Left forelimb (tissue), 1 donor: Measurements from ENCODE around the gene PREX1.

Experiments
- DNase-seq: peaks from one replicate; pipeline ENCODE4 v3.0.0-alpha.2; 2018; ENCODE audit warnings: low spot score

Gene PREX1

DNA sequence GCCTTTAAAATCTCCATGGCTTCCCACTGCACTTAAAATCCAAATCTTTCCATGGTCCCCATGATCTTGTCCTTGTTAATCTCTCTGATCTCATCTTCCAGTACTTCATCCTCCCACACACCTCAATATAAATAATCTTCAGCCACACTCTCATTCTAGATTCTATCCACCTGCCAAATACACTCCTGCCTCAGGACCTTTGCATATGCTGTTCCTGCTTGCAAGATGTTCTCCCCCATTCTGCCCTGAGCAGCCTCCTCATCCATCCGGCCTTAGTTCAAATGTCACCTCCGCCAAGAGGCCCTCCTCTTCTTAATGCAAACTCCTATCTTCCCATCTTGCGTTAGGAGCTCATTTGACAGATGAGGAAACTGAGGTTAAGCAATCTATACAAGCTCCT is 77.4 kb downstream of the PREX1 start:
- DNase-seq, result no peak

DNA sequence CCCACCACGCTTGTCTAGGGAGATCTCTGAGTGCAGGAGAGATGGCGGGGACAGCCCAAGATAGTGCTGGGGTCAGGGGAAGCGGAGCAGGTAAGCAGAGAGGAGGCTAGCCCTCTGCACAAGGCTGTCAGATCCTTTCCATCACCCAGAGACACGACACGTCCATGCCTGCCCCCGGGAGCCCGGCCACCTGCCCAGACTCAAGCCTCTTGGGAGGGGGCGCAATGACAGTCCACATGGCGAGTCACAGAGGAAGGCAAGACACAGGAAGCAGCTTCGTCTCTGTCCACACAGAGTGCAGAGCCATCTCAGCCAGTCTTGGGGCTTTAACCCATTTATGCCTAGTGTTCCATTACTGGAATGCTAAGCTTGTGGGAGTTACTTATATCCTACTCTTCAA is 78.4 kb downstream of the PREX1 start:
- no peak for DNase-seq

DNA sequence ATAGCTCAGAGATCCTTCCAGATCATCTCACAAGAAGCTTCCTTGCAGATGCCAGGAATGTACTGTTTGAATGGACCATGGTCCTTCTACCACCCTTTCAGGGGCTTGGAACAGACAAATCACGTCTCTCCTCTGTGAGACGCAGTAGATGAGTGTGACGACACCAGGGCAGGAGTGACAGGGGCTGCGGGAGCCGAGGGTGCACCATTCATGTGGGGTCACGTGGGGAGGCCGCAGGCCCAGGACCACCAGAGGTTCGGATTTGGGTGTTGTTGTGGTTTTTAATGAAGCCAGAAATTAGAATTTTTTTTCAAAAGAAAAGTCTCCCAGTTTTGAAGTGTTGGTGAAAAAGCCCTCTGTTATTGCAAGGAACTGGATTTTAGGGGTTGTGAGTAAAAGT is 79.2 kb downstream of the PREX1 start:
- no peak for DNase-seq

DNA sequence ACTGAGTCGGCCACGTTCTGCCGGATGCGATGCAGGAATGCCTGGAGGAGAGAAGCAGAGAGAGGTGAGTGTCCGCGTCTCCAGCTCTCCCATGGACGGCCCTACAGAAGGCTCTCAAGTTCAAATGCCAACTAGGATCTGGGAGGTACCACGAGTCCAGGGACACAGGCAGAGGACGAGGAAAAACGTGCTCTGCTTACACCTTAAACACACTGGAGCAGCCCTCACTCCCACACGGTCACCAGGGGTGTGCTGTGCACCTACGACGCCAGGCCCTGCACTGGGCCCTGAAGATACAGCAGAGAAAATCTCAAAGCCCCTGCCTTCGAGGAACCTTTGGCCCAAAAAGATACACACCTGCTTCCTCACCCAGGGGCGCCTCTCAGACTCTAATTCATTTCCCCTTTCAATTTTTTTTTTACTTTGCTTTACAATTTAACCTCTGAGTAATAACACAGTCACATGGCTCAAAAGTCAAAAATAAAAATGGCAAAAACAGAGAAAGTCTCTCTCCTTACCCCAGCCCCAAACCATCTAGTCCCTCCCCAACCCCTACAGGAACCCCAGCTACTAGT is 79.9 kb downstream of the PREX1 start:
- no peak for DNase-seq

DNA sequence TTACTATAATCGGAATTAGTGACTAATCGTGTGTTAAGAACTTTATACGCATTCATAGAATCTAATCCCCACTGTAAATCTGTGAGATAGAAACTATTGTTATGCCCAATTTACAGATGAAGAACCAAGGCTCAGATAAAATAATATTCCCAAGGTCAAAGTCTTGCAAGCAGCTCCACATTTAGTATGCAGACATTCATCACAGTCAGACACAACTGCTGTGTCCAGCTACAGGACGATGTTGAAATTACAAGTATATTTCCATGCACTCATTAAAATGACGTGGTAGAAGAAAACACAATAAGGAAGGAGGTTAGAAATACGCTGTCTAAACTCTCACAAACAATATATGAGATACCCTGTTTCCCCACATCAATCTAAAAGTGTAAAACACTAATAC is 82.5 kb downstream of the PREX1 start:
- no peak for DNase-seq

DNA sequence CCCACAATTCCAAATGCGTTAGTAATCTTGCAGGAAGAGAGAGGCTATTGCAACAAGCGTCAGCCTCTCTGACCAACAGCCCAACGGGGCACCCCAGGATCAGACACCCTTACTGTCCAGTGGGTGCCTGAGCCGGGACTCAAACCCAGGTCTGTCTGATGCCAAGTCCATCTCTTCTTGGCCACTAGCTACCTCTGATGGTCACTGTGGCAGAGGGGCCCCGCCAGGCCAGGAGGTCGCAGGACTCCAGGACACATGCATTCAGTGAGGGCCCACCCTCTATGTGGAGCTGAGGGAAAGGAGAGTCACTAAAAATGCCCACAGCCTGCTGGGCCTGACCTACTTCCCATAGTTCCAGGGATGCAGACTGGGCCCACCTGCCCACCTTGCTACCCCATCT is 83.3 kb downstream of the PREX1 start:
- DNase-seq, result no peak

DNA sequence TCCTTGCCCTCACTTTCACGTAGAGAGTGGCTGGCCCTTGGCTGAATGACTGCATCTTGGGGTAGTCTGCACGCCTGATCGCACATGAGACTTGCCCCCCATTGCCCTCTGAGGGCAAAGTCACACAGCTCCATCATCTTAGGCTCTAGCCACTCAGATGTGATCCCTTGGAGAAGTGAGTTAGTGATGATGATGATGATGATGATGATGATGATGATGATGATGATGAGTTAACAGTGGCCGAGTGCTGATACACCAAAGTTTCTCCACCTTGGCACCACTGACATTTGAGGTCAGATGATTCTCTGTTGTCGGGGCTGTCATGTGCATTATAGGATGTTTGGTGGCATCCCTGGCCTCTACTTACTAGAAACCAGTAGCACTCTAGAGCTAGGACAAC is 84.0 kb downstream of the PREX1 start:
- DNase-seq, result no peak

DNA sequence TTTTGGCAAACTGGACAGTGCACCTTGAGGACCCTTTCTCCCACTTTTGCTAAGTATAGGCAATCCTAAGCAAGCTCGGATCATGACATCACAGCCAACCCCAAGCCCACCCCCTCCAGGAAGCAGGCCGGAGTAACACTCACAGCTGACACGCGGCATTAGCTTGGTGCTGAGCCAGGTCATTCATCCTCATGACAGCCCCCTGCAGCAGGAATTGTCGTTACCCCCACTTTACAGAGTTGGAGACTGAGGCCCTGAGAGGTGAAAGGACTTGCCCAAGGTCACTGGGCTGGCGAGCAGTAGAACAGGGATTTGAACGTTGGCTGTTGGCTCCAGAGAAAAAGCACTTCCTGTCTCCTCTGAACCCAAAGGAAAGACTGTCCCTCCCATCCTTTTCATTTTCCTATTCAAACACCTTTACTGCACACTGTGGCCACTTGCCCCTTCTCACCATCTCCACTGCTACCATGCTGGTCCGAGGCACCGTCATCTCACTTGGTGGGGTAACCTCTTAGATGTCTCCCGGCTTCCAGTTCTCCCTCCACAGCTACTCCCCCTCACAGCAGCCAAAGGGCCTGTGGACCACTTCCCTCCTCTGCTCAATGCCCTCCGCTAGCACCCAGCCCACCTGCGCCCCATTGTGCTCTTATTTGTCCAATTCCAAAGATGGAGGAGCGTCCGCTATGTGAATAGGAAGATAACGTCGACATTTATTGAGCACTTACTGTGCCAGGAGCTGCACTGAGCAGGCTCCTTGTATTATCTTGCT is 84.7 kb downstream of the PREX1 start:
- no peak for DNase-seq

DNA sequence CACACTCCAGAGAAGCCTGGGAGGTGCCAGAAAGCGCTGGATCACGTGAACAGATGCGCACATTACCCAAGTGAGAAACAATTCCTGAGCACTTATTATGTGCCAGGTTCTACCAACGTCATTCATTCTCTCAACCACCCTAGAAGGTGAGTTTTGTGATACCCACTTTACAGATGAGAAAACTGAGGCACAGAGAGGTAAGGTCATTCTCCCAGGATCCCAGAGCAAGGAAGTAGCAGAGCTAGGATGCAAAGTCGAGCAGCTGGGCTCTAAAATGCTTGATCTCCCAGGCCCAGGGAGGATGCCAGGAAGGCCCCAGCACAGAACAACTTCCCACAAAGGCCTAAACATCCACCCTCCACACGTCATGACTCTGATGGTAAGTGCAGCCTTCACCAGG is 85.6 kb downstream of the PREX1 start:
- DNase-seq, result no peak

DNA sequence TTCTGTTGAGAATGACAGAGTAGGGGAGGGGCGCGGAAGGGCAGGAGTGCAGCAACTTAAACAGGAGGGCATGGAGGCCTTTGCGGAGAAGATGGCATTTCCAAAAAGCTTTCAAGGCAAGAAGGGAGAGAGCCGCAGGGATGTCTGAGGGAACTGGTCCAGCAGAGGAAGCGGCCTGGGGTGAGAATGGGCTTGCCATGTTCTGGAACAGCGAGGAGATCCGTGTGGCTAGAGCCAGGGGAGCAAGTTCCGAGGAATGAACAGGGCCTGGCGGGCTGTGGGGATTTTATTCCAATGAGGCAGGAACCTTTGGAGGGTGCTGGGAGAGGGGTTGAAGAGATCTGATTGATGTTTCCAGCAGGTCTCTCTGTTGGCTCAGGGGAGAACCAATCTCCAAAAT is 86.1 kb downstream of the PREX1 start:
- DNase-seq, result no peak

DNA sequence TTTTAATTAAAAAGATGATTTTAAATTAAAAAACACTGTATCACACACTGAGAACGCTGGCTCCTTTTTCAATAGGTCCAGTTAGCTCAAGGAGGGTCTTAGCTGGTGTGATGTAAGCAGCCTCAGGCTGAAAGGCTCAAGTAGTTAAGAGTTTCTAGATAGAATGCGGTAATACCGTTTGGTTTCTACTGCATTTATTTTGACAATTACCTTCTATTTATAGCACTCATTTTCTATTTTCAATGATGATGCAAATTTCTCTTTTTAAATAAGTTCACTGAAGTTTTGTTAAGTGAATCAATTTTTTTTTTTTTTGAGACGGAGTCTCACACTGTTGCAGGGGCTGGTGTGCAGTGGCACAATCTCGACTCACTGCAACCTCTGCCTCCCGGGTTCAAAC is 87.1 kb downstream of the PREX1 start:
- DNase-seq, result no peak

DNA sequence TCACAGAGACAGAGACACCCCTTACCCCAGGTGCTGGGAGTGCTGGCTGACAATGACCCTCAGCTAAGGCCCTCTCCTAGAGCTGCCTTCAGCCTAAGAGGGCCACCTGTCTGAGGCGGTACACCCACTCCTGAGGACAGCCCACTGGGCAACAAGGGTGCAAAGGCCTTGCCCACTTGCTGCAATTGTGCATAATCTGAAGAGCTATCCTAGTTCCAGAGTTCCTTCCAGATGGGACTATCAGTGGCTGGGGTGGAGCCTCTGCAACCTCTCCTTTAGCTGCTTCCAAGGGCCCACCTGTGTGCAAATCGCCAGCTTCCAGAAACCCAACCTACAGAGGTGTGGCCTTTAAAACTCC is 87.5 kb downstream of the PREX1 start:
- no peak for DNase-seq

DNA sequence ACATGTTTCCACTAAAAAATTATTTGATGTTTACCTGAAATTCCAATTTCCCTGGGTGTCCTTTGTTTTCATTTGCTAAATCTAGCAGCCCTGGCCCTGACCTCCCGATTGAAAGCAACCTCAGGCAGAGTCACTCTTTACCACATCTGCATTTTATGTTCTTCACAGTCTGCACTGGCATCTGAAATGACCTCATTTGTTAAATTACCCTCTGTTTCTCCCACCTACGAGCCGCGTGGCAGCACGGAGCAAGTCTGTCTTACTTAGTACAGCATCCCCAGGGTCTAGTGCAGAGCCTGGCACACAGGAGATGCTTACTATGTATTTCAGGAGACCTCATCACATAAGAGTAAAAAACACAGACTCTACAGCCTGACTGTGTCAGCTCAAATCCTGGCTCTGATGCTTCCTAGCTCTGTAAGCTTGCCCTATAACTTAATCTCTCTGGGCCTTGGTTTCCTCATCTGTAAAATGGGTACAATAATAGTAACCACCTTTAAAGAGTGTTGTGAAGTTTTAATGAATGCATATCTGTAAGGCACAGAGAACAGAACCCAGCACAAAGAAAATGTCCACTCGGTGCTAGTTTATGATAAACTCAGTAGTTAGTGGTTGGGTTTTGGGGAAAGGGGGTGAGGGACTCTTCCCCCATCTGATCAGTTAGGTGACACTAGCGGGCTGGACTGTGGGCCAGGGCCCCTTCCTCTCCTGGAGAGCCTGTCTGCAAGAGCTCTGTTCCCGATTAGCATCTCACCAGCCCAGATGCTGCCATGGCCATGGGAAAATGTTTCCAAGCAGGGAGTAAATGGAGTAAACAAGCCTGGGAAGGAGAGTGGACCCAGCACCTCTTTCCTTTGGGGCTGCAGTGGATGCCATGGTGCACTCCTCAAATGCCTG is 88.2 kb downstream of the PREX1 start:
- DNase-seq, result no peak

DNA sequence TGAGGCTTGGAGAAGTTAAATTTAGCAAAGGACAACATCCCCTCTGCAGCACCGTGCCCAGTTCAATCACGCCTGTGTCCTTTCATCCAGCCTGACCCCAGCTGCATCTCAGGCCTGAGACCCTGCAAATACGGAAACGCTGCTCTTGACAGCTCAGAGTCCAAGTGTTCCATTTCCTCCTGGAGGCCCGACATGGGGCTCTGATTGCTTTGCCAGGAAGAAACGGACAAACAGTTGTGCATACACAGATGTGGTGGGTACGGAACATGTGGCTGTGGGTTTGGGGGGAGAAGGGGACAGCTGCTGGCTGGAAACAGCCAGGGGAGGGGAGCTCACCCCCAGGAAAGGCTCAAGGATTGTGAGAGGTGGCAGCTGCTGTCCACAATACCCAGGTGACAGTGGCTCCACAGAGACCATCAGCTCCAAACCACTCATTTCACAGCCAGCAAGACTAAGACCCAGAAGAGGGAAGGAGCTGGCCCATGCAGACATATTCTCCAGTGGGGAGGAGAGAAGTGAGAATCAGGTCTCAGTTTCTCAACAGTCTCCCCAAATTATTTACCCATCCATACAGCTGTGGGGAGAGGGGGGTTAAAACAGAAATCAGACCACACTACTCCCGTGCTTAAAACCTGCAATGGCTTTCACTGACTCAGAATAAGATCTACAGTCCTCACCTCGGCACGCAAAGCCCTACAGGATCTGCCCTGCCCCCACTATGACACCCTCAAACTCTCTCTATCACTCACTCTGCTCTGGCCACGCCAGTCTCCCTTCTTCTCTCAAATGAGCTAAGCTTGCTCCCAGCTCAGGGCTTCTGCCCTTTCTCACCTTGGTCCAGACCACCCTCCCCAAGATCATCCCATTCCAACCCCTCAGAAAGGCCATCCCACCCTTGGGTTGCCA is 89.1 kb downstream of the PREX1 start:
- DNase-seq, result no peak

DNA sequence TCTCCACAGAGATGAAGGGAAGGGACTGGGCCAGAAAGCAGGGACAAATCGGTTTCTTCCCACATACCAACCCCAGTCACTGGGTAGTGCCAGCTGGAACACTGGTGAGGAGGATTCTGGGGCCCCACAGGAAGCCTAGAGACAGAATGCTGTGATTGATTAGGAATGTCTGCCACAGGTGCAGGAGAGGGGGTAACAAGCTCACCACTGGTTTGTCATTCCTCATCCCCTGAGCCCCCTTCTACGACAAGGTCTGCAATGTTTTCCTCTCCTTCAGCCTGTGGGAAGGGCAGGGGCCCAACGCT is 89.8 kb downstream of the PREX1 start:
- DNase-seq, result no peak

DNA sequence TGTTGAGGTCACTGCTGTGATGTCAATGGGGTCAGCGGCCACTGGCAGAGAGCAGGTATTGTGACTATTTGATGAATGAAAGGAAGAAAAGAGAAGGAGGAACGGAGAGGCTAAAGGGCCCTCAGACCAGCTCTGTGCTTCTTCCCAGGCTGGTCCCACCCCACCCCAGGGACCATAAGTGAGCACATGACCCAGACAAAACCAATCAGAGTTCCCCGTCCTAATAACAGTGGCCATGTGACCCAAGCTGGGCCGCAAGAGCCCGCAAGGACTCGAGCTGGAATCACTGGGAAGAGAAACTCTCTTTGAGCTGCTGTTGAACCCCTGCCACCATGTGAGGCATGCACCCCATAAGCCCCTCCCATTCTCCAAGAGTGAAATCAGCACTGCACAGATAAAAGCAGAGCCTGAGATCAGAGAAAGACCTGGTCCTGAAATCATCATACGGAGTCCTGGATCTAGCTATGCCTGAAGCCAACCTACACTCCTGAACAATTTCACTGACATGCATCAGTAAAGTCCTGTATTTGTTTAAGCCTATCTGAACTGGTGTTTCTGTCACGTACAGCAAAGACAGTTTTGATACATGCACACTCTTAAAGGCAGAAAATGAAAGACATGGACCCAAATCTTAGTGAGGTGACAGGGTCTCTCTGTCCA is 90.2 kb downstream of the PREX1 start:
- no peak for DNase-seq

DNA sequence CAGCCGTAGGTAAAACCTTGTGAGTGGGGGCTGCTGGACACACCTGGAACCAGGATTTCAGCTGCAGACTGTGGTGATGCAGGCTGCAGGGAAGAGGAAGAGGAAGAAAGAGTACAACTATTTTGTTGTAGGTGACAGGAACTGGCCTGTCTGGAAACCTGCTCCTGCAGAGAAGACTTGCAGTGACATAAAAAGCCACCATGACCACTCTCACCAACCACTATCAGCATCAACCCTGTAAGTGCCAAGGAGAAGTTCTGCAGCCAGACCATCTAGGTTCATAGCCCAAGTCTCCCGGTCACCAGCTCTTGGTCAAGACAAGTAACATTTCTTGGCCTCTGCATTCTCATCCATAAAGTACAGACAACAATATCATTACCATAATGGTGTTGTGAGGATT is 91.2 kb downstream of the PREX1 start:
- no peak for DNase-seq

DNA sequence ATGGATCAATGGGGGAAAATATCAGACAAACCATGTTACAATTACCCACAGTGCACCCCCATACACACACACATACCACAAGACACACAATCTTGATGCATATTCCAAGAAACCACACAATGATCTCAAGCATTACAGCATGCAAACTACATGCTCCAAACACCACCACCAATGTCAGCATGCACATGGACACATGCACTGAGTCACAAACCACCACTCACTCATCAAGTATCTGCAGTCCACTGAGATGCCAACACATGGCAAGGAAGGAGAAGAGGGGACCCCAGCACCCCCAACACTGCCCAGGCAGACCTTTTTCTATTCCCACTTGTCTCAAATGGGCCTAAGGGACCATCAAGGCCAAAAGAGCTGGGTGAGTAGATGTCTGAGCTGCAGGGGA is 91.6 kb downstream of the PREX1 start:
- DNase-seq, result no peak

DNA sequence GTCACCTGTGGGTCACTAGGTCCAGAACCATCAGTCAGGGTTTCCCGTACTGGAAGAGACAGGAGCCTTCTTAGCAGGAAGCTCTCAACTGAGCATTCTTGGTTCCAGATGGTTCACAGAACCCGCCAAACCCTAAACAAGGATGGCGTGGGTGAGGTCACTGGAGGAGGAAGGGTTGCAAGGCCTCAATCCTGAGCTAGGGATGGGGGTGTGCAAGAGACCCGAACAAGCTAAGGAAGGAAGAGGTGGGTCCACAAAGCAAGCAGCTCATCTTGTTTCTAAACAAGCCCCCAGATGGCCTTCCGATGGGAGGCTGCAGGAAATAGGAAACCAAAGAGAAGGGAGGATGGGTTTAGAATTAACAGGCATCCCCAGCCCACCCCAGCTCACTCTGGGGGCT is 92.7 kb downstream of the PREX1 start:
- no peak for DNase-seq

DNA sequence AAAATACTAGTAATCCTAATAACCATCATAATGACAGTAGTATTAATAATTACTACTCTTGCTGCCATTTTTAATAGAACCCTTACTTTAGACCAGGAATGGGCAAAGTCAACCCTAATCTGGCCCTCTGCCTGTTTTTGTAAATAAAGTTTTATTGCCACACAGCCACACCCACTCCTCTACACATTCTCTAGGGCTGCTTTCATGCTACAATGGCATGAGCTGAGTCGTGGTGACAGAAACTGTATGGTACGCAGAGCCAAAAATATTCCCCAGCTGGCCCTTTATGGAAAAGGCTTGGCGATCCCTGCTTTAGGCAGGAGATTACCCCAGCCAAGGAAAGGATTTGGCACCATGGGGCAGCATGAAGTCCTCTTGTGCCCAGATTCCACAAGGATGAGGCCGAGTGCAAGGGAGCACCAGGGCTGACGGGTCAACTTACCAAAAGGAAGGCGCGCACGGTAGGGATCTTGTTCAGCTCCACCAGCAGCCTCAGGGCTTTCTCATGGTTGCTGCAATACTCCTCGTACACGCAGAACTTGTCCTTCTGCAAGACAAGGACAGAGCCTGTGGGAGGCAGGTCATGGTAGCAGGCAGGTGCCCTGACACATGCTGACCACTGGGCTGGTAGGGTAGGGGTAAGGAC is 93.6 kb downstream of the PREX1 start:
- DNase-seq, result no peak

DNA sequence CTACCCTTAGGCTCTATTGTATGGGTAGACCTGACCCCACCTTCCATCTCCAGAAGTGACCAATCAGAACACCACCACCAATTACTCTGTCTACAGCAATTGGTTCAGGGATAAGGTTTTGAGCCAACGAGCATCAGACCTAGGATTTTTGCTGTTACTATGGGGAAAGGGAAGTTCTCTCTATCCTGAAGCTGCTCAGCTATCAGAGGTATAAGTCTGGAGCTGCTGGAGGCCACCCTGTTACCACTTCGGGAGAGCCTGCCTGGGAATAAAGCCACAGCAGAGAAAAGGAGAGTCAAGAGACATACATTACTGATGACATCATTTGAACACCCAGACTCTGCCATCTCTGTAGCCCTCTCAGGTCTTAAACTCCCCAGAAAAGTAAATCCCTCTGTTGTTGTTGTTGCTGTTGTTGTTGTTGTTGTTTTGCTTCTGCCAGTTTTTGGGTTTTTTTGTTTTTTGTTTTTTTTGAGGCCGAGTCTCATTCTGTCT is 94.5 kb downstream of the PREX1 start:
- no peak for DNase-seq
